Globus pallidus (tissue), 1 donor: Measurements from ENCODE around the gene SNX2.

Experiments used
- DNase-seq: peaks from one replicate; pipeline ENCODE4 v3.0.0-alpha.2; 2015; ENCODE audit warnings: low spot score

The SNX2 gene

DNA sequence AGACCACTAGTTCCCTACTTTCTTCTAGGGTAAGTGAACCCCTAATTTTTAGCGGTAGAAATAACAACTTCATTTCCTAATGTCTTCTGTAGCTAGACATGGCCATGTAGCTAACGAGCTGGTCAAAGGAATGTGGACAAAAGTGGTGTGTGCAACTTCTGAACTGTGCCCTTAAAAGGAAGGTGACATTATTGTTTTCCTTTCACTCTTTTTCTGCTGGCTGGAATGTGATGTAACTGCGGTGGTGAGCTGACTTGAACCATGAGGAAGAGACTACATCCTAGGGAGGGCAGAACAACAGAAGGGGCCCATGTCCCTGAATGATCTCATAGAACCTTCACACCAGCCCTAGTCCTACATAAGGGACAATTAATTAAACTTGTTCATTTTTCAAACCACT, 1.3 kb upstream of the SNX2 start:
- no peak for DNase-seq

DNA sequence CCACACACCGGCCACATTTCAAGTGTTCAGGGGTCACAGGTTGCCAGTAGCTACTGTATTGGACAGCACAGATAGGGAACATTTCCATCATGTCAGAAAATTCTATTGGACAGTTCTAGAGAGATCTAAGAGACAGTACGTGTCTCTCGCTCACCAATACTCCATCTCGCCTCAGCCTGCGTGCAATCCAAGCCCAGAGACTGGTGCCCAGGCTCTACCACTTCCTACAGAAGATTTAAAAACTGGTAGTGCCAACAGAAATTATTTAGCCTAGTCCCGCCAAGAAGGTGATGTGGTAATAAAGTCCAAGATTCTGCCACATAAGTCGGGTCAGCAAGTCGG, 390 bp upstream of the SNX2 start:
- no peak for DNase-seq

DNA sequence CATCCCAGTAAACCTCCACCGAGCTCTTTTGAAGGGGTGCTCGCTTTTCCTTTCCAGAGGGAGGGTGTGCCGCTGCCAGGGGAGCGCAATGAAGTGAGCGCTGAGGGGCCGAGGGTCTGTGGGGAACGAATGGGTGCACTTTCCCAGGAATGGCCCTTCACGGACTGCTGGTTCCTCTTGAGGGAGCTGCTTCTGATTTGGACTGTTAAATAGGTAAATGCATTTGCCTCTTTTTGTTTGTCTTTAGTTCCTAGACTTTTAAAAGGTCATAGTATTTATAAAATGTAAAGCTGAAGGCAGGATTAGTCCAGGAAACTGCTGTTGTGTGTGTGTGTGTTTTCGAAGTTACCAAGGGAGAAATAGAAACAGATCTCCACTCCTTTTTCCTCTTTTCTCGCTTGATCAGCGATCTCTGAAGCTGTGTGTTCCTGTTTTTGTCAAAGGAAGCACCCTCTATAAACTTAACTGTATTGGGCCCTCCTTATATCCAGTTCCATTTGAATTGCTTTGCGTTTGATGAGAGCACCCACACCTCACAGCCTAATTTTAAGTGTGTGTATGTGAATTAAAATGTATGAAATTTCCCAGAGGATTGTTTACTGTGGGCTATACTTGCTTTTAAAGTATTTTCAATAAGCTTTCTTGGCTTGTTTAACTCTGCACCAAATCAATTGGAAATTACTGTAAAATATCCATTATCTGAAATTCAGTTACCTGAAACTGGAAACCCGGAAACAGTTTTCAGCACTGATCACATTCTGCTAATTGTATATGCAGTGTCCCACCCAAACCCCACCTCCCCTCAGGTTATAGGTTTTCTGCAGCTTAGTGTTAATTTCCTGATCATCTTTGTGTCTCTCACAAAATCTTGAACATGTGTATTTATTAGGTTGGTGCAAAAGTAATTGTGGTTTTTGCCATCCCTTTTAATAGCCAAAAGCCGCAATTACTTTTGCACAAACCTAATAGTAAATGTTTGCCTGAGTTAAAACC, 966 bp downstream of the SNX2 start:
- peak; percentile 52 for DNase-seq

DNA sequence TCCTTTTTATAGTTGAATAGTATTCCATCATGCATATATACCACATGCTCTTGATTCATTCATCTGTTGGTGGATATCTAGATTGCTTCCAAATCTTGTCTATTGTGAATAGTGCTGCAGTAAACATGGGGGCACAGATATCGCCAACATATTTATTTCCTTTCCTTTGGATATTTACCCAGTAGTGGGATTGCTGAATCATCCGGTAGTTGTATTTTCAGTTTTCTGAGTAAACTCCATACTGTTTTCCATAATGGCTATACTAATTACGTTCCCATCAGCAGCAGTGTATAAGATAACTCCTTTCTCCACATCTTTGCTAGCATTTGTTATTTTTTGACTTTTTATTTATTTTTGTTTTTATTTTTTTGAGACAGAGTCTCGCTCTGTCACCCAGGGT, 3.3 kb downstream of the SNX2 start:
- no peak for DNase-seq

DNA sequence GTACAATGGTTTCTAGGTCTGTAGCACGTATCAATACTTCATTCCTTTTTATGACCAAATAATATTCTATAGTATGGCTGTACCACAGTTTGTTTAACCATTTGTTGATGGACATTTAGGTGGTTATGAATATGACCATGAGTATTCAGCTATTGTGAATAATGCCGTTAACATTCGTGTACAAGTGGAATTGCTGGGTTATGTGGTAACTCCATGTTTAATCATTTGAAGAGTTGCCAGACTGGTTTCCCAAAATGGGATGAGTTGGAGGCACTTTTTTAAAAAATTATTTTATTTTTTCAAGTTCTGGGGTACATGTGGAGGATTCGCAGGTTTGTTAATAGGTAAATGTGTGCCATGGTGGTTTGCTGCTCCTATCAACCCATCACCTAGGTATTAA, 4.6 kb downstream of the SNX2 start:
- DNase-seq = no peak

DNA sequence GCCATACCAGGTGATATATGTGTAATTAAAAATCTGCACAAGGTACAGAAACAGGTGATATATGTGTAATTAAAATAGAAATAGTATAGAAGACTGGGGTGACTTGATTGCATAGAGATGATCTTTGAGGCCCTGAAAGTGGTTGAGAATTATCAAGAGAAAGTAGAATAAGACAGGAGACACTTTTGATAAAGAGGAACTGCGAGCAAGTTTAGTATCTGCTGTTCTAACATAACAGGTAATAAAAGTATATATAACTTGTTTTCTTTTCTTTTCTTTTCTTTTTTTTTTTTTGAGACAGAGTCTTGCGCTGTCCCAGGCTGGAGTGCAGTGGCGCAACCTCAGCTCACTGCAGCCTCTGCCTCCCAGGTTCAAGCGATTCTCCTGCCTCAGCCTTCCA, 5.4 kb downstream of the SNX2 start:
- DNase-seq = no peak

DNA sequence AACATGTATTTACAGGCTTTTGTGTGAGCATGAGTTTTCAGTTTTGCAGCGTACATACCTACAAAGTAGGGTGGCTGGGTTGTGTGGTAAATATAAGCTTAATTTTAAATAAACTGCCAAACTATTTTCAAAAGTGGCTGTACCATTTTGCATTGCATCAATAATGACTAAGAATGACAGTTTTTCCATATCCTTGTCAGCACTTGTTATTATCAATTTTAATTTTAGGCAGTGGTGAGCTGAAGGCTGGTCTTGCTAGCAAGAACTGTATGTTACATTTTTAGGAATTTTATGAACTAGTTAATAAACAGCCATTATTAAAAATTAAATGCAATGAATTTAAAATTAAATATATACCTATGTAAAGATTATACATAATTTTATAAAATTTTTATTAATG, 6.6 kb downstream of the SNX2 start:
- DNase-seq = no peak

DNA sequence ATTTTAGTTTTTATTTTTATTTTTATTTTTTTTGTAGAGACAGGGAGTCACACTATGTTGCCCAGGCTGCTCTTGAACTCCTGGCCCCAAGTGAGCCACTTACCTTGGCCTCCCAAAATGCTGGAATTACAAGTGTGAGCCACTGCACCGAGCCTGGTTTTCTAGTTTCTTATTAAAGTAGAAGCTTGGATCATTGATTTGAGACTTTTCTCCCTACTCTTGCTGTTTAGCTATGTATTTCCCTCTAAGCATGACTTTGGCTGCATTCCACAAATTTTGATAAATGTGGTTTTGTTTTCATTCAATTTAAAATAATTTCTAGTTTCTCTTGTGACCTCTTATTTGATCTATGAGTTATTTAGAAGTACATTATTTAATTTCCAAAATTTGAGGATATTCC, 10.4 kb downstream of the SNX2 start:
- no peak for DNase-seq

DNA sequence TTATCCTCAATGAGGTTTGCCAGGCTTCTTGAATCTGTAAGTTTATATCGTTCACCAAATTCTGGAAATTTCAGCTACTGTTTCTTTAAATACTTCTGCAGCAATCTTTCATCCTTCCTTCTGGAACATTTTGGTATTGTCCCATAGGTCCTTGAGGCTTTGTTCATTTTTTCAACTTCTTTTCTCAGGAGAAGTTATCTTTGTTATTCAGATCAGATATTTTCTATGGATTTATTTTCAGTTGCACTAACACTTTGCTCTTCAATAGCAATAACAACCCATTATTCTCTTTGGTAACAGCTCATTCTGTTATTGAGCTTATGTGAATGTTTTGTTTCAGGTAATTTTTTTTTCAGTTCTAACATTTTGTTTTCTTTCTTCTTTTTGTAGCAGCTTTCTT, 13.5 kb downstream of the SNX2 start:
- DNase-seq = no peak

DNA sequence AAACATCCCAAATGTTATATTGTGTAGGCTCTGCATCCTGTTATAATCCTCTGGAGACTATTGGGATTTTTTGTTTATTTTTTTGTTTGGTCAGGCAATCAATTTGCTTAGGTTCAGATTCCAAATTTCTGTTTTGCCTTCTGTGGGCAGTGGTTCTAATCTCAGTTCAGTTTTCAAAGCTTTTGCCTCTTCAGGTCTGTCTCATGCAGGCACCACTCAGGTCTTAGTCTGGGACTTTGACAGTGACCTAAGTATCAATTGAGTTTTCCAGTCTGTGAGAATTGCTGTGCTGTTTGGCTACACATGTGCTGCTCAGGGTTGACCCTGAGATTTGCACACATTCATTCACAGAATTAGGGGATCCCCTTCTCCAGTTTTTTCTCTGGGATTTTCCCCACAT, 14.1 kb downstream of the SNX2 start:
- DNase-seq = no peak

DNA sequence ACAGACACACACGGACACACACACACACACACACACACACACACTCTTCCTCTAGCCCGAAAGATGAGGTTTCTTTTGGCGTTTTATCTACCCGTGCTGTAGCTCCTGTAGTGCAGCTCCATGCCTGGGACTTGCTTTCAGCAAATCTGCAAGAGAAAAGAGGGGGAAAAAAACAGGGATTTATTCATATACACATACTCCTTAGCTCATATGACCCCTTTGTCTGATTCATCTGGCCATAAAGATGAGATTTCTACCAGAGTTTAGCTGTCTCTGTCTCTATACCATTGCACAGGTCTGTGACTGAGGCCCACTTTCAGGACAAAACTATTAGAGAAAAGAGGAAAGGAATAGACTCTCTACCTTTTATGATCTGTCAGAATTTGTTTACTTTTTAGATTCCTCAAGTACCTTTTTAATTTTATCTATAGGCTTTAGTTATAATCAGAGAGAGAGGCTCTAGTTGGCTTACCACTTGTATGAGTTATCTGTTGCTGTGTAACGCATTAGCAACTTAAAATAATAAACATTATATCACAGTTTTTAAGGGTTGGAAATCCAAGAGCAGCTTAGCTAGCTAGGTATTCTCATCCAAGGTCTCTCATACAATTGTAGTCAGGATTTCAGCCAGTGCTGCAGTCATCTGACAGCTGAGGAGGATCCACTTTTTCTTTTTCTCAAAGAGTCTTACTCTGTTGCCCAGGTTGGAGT, 14.7 kb downstream of the SNX2 start:
- DNase-seq = no peak

DNA sequence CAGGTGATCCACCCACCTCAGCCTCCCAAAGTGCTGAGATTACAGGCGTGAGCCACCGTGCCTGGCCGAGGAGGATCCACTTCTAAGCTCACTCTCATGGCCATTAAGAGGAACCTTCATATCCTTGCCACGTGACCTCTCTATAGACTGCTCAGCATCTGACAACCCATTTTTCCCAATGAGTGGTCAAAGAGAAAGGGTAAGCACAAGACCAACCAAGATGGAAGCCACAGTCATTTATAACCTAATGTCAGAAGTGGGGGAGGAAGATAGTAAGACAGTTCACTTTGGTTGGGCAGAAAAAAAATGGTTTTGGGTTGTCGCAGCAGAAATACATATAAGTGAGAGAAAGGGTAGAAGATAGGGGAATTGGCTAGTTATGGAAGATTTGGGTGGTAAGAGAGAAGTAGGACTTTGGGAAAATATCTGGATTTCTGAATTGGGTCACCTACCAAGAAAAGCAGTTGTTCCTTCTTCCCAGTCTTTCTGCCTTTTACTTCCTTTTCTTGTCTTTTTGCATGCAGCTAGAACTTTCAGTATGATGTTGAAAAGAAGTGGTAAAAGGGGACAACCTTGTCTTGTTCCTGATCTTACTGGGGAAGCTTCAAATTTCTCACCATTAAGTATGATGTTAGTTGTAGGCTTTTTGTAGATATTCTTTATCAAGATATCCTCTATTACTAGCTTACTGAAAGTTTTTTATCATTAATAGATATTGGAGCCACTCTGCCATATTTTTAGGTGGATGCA, 15.6 kb downstream of the SNX2 start:
- no peak for DNase-seq

DNA sequence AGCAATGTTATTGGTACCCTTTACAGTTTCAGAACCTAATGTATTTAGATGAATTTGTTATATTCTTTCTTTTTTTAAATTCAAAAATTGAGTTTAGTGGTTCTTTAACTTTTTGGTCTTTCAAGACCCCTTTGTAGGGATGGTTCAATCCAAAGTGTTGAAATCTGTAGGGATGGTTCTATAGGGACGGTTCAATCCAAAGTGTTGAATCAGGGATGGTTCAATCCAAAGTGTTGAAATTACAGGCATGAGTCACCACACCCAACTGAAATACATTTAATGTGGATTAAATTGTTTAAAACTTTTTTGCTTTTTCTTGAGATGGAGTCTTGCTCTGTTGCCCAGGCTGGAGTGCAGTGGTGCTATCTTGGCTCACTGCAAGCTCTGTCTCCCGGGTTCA, 30.6 kb downstream of the SNX2 start:
- no peak for DNase-seq

DNA sequence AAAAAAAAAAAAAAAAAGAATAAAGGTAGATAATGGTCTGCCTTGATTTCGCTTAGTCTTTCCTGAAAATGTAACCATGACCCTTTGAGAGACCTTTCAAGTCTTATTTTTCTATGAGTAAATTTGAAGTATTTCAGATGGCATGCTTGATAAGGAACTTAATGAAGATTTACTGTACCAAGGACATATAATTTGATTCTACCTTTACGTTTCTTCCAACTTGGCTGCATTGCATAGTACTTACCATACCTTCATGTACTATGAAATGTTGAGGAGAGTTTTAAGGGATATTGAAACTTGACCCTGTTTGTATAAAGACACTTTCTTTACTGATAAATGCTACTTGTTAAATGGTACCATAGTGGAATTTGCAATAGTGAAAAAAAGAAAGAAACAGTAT, 35.5 kb downstream of the SNX2 start:
- no peak for DNase-seq

DNA sequence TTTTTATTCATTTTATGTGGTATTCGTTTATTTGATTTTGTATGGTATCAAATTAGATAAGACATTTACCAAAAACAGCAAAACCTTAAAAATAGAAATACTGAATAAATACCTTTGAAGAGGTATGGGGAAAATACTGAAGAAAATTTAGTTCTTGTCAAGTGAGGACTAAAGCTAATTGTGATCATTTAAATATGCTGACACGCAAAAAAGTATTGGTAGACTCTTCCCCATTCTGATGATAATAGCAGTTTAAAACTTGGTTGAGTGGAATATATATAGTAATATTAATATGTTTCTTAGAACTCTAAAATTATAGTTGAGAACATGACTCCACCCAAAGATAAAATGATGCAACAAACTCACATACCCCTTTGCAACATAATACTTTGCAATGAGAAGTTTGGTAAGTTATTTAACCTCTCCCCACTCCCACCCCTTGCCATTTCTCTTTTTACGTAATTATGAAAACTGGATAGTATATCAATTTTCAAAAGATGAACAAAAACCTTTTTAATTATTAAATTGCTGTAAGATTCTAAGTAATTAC, 40.4 kb downstream of the SNX2 start:
- no peak for DNase-seq

DNA sequence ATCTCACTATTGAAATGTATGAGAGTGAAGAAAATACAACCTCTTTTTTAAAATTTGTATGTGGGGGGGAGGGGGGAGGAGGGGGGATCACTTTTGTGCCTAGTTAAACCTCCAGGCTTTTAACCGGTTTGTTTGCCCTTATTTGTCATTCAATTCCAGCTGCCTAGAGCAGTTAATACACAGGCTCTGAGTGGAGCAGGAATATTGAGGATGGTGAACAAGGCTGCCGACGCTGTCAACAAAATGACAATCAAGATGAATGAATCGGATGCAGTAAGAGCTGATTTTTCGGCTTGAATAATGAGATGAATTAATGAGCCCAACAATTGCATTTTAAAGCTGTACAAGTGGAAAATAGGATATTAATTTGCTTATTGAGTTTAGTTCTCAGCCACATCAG, 41.9 kb downstream of the SNX2 start:
- no peak for DNase-seq

DNA sequence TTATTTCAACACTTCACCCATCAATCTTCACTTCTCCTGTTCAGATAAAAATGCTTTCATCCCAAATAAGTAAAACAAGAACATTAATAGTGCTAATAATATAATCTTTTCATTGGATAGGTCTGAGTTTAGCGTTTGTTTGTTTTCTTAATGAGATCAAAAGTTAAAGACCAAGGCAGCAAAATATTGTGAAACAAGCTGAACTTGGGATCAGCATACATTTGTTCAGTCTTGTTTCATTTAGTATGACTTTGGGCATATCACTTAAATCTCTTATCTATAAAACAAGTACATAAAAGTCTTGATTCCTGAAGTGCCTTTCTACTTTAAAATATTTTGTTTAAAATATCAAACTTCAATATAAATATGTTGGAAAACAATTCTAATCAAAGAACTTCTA, 57.1 kb downstream of the SNX2 start:
- no peak for DNase-seq

DNA sequence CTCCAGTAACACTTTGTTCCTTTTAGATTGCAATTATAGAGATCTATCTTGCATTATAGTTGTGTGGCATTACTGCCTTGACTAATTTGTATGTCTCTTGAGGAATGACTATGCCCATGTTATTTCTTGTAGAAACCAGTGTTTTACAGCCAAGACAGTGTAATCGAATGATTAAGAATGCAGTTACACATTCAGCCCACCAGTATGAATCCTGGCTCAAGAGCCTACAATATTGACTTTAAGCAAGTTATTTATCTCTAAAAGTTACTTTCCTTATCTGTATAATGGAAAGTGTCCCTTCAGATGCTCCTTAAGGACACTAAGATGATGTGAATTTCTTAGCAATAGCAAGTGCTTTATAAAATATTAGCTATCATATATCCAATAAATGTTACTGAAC, 60.8 kb downstream of the SNX2 start:
- DNase-seq = no peak

DNA sequence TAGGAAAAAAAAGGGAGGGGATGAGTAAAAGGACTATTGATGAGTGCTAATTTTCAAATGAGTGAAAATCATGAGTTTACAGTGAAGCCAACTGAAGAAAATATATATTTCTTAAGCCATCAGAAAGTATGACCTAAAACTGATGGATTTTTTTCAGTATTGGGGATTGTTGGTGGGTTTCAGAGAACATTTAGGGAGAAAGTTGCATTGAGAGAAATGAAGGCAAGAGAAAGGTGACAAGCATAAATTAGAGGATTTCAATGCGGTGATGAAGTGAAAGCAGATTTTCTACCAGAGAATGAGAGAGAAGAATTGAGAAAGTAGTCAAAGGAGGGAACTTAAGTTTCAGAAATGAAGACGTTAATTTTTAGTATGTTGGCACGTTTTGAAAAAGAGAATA, 62.1 kb downstream of the SNX2 start:
- DNase-seq = no peak

DNA sequence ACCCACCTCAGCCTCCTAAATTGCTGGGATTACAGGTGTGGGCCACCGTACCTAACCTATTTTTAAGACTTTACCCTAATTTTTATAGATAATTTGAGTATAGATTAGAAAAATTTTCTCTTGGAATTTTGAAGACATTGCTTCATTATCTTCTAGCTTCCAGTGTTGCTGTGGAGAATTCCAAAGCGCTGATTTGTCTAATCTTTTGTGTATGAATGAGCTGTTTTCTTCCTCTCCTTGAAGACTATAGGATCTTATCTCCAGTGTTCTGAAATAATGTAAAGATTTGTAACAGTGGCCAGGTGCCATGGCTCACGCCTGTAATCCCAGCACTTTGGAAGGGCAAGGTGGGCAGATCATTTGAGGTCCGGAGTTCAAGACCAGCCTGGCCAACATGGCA, 64.9 kb downstream of the SNX2 start:
- DNase-seq = no peak

DNA sequence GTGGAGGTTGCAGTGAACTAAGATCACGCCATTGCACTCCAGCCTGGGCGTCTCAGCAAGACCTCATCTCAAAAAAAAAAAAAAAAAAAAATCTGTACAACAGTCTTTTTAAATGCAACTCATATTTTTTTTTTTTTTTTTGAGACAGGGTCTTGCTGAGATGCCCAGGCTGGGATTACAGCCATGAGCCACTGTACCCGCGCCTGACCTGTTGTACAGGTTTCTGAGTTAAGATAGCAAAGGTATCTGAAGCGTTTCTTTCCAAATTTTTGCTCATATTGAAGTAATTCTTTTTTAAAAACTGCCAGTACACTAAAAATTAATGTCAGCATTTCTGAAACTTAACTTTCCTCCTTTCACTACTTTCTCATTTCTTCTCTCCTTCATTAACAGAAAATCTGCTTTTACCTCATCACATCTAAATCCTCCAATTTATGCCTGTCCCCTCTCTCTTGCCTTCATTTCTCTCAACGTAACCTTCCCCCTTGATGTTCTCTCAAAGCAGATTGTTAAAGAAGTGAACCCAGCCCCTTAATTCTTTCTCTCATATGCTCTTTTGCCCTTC, 67.2 kb downstream of the SNX2 start:
- DNase-seq = no peak
